Activated naive CD8-positive, alpha-beta T cell treated with anti-CD3 and anti-CD28 coated beads for 36 hours (primary cell): Measurements from ENCODE around the gene DCAF5. TPM values are rescaled to one million over a fixed set of nuclear protein-coding genes. Genes with fewer than 3 reads are reported as not detected.

Source experiments
- DNase-seq: peaks from one replicate; pipeline ENCODE4 v3.0.0; 2021
- H3K27ac Mint-ChIP-seq: one replicate; pipeline ENCODE4 v1.8.0; 2022; ENCODE audit warnings: mild to moderate bottlenecking, moderate library complexity, mixed read lengths
- H3K27me3 Mint-ChIP-seq: one replicate; pipeline ENCODE4 v1.8.0; 2022; ENCODE audit warnings: mild to moderate bottlenecking, mixed read lengths
- H3K36me3 Mint-ChIP-seq: one replicate; pipeline ENCODE4 v1.8.0; 2021; ENCODE audit warnings: mild to moderate bottlenecking, mixed read lengths
- H3K4me1 Mint-ChIP-seq: one replicate; pipeline ENCODE4 v1.8.0; 2021; ENCODE audit warnings: mixed read lengths
- H3K4me3 Mint-ChIP-seq: one replicate; pipeline ENCODE4 v1.8.0; 2022; ENCODE audit warnings: mild to moderate bottlenecking, moderate library complexity, mixed read lengths
- H3K9me3 Mint-ChIP-seq: one replicate; pipeline ENCODE4 v1.8.0; 2022; ENCODE audit warnings: mixed read lengths
- total RNA-seq, 2 experiments: library from RNA; stranded (reverse); gene quantifications; one replicate each; pipeline ENCODE4 v1.2.3, GENCODE V29; 2021

DCAF5 gene
- total RNA-seq, 2 experiments from 2014 or later: 33.4 to 35.1 TPM

GRCh38 chr14:69094481-69094880 is 58.4 kb downstream of the DCAF5 start:
- Mint-ChIP-seq H3K27me3 (no peaks in the 10 kb centered on the region), H3K4me3 (no peak overlapping the region), H3K27ac (no peak overlapping the region), H3K36me3 (peaks cover 10% of the 10 kb centered on the region), H3K9me3 (no peaks in the 10 kb centered on the region), H3K4me1 (peaks cover 20% of the 10 kb centered on the region)
- no peak for DNase-seq

GRCh38 chr14:69093631-69094421 is 59.1 kb downstream of the DCAF5 start:
- DNase-seq: no peak
- Mint-ChIP-seq H3K27me3 (no peaks in the 10 kb centered on the region), H3K4me3 (no peak overlapping the region), H3K9me3 (no peaks in the 10 kb centered on the region), H3K4me1 (peaks cover 25% of the 10 kb centered on the region), H3K36me3 (peaks cover 10% of the 10 kb centered on the region), H3K27ac (no peak overlapping the region)

GRCh38 chr14:69092840-69093422 is 60.0 kb downstream of the DCAF5 start:
- peaks cover 28% of the 10 kb centered on the region for H3K4me1 Mint-ChIP-seq
- no peak for DNase-seq
- H3K36me3 Mint-ChIP-seq: peaks cover 8% of the 10 kb centered on the region
- no peaks in the 10 kb centered on the region for H3K27me3 Mint-ChIP-seq
- peak overlapping the region; percentile 7 for H3K27ac Mint-ChIP-seq
- no peak overlapping the region for H3K4me3 Mint-ChIP-seq
- H3K9me3 Mint-ChIP-seq: no peaks in the 10 kb centered on the region

GRCh38 chr14:69091695-69092094 is 61.2 kb downstream of the DCAF5 start:
- H3K9me3 Mint-ChIP-seq: no peaks in the 10 kb centered on the region
- H3K27me3 Mint-ChIP-seq: no peaks in the 10 kb centered on the region
- no peak for DNase-seq
- peaks cover 9% of the 10 kb centered on the region for H3K36me3 Mint-ChIP-seq
- no peak overlapping the region for H3K4me3 Mint-ChIP-seq
- no peak overlapping the region for H3K27ac Mint-ChIP-seq
- H3K4me1 Mint-ChIP-seq: peaks cover 22% of the 10 kb centered on the region

- H3K4me1 Mint-ChIP-seq: peaks cover 20% of the 10 kb centered on the region
- H3K9me3 Mint-ChIP-seq: no peaks in the 10 kb centered on the region
- H3K36me3 Mint-ChIP-seq: peaks cover 11% of the 10 kb centered on the region
- no peak overlapping the region for H3K27ac Mint-ChIP-seq
- H3K27me3 Mint-ChIP-seq: no peaks in the 10 kb centered on the region
- no peak for DNase-seq
- H3K4me3 Mint-ChIP-seq: no peak overlapping the region
Measured at GRCh38 chr14:69091006-69091405, 61.9 kb downstream of the DCAF5 start.

GRCh38 chr14:69090187-69090789 is 62.6 kb downstream of the DCAF5 start:
- DNase-seq: no peak
- no peaks in the 10 kb centered on the region for H3K9me3 Mint-ChIP-seq
- no peak overlapping the region for H3K4me3 Mint-ChIP-seq
- no peaks in the 10 kb centered on the region for H3K27me3 Mint-ChIP-seq
- peaks cover 20% of the 10 kb centered on the region for H3K4me1 Mint-ChIP-seq
- peaks cover 11% of the 10 kb centered on the region for H3K36me3 Mint-ChIP-seq
- no peak overlapping the region for H3K27ac Mint-ChIP-seq

- no peak for DNase-seq
- Mint-ChIP-seq H3K27me3 (no peaks in the 10 kb centered on the region), H3K36me3 (peaks cover 11% of the 10 kb centered on the region), H3K27ac (no peak overlapping the region), H3K4me1 (peaks cover 20% of the 10 kb centered on the region), H3K4me3 (no peak overlapping the region), H3K9me3 (no peaks in the 10 kb centered on the region)
Measured at GRCh38 chr14:69089046-69089445, 63.9 kb downstream of the DCAF5 start.

- Mint-ChIP-seq H3K27me3 (no peaks in the 10 kb centered on the region), H3K9me3 (no peaks in the 10 kb centered on the region), H3K27ac (no peak overlapping the region), H3K36me3 (peaks cover 13% of the 10 kb centered on the region), H3K4me1 (peaks cover 21% of the 10 kb centered on the region), H3K4me3 (no peak overlapping the region)
- no peak for DNase-seq
Measured at GRCh38 chr14:69088586-69088985, 64.3 kb downstream of the DCAF5 start.

GRCh38 chr14:69087061-69087461 is 65.9 kb downstream of the DCAF5 start:
- H3K4me1 Mint-ChIP-seq: peaks cover 16% of the 10 kb centered on the region
- no peak overlapping the region for H3K27ac Mint-ChIP-seq
- H3K36me3 Mint-ChIP-seq: peaks cover 12% of the 10 kb centered on the region
- no peaks in the 10 kb centered on the region for H3K27me3 Mint-ChIP-seq
- H3K9me3 Mint-ChIP-seq: no peaks in the 10 kb centered on the region
- H3K4me3 Mint-ChIP-seq: no peak overlapping the region
- DNase-seq: no peak

GRCh38 chr14:69086537-69086936 is 66.4 kb downstream of the DCAF5 start:
- Mint-ChIP-seq H3K4me1 (peaks cover 16% of the 10 kb centered on the region), H3K27me3 (no peaks in the 10 kb centered on the region), H3K36me3 (peaks cover 12% of the 10 kb centered on the region), H3K9me3 (no peaks in the 10 kb centered on the region), H3K4me3 (no peak overlapping the region), H3K27ac (no peak overlapping the region)
- DNase-seq: no peak

GRCh38 chr14:69084023-69084422 is 68.9 kb downstream of the DCAF5 start:
- DNase-seq: no peak
- H3K36me3 Mint-ChIP-seq: peaks cover 12% of the 10 kb centered on the region
- no peak overlapping the region for H3K4me3 Mint-ChIP-seq
- H3K27me3 Mint-ChIP-seq: no peaks in the 10 kb centered on the region
- H3K27ac Mint-ChIP-seq: no peak overlapping the region
- no peaks in the 10 kb centered on the region for H3K9me3 Mint-ChIP-seq
- peaks cover 28% of the 10 kb centered on the region for H3K4me1 Mint-ChIP-seq

- no peaks in the 10 kb centered on the region for H3K27me3 Mint-ChIP-seq
- DNase-seq: no peak
- H3K36me3 Mint-ChIP-seq: peaks cover 14% of the 10 kb centered on the region
- peaks cover 26% of the 10 kb centered on the region for H3K4me1 Mint-ChIP-seq
- no peak overlapping the region for H3K4me3 Mint-ChIP-seq
- no peaks in the 10 kb centered on the region for H3K9me3 Mint-ChIP-seq
- no peak overlapping the region for H3K27ac Mint-ChIP-seq
Measured at GRCh38 chr14:69083181-69083580, 69.7 kb downstream of the DCAF5 start.

GRCh38 chr14:69081271-69081670 is 71.6 kb downstream of the DCAF5 start:
- DNase-seq: no peak

GRCh38 chr14:69079747-69080146 is 73.2 kb downstream of the DCAF5 start:
- peaks cover 29% of the 10 kb centered on the region for H3K4me1 Mint-ChIP-seq
- H3K4me3 Mint-ChIP-seq: no peak overlapping the region
- H3K27ac Mint-ChIP-seq: peak overlapping the region; percentile 39
- H3K36me3 Mint-ChIP-seq: peaks cover 12% of the 10 kb centered on the region
- no peaks in the 10 kb centered on the region for H3K27me3 Mint-ChIP-seq
- no peak for DNase-seq
- no peaks in the 10 kb centered on the region for H3K9me3 Mint-ChIP-seq

More at GRCh38 chr14:69081271-69081670, 71.6 kb downstream of the DCAF5 start:
- Mint-ChIP-seq H3K27ac (no peak overlapping the region), H3K4me1 (peaks cover 29% of the 10 kb centered on the region), H3K9me3 (no peaks in the 10 kb centered on the region), H3K27me3 (no peaks in the 10 kb centered on the region), H3K36me3 (peaks cover 12% of the 10 kb centered on the region), H3K4me3 (no peak overlapping the region)

- H3K27me3 Mint-ChIP-seq: no peaks in the 10 kb centered on the region
- H3K9me3 Mint-ChIP-seq: no peaks in the 10 kb centered on the region
- no peak overlapping the region for H3K4me3 Mint-ChIP-seq
- H3K36me3 Mint-ChIP-seq: peaks cover 16% of the 10 kb centered on the region
- no peak for DNase-seq
- H3K4me1 Mint-ChIP-seq: peaks cover 29% of the 10 kb centered on the region
- H3K27ac Mint-ChIP-seq: no peak overlapping the region
Measured at GRCh38 chr14:69079188-69079742, 73.7 kb downstream of the DCAF5 start.
